Fibroblast of gingiva (primary cell): ENCODE measurements around the gene PRR5.
A peak's percentile ranks its signal among the peaks of the same experiment; 100 is the strongest.

ENCODE experiments used
- DNase-seq: peaks from one replicate; pipeline ENCODE4 v3.0.0-alpha.2; 2011; ENCODE audit warnings: low read depth

Gene PRR5

GRCh38 chr22:44718418-44718817 is 16.4 kb downstream of the PRR5 start:
- DNase-seq, result no peak

- DNase-seq, result no peak
Measured at GRCh38 chr22:44719586-44720368, 17.8 kb downstream of the PRR5 start.

GRCh38 chr22:44721213-44721612 is 19.2 kb downstream of the PRR5 start:
- DNase-seq, result no peak

- DNase-seq, result no peak
Measured at GRCh38 chr22:44722611-44723010, 20.6 kb downstream of the PRR5 start.

- no peak for DNase-seq
Measured at GRCh38 chr22:44723801-44724200, 21.8 kb downstream of the PRR5 start.

GRCh38 chr22:44724416-44724815 is 22.4 kb downstream of the PRR5 start:
- DNase-seq, result no peak

- DNase-seq, result no peak
Measured at GRCh38 chr22:44724859-44725258, 22.9 kb downstream of the PRR5 start.

GRCh38 chr22:44726439-44726838 is 24.4 kb downstream of the PRR5 start:
- DNase-seq, result no peak

GRCh38 chr22:44727148-44727547 is 25.1 kb downstream of the PRR5 start:
- no peak for DNase-seq

- no peak for DNase-seq
Measured at GRCh38 chr22:44727709-44728108, 25.7 kb downstream of the PRR5 start.

- DNase-seq, result no peak
Measured at GRCh38 chr22:44728761-44729324, 26.8 kb downstream of the PRR5 start.

GRCh38 chr22:44729391-44730021 is 27.5 kb downstream of the PRR5 start:
- peak; percentile 39 for DNase-seq

GRCh38 chr22:44730022-44730393 is 28.0 kb downstream of the PRR5 start:
- no peak for DNase-seq

GRCh38 chr22:44730490-44731356 is 28.7 kb downstream of the PRR5 start:
- no peak for DNase-seq

GRCh38 chr22:44731357-44731970 is 29.5 kb downstream of the PRR5 start:
- DNase-seq, result no peak

- no peak for DNase-seq
Measured at GRCh38 chr22:44732017-44732561, 30.1 kb downstream of the PRR5 start.

- no peak for DNase-seq
Measured at GRCh38 chr22:44732661-44733060, 30.7 kb downstream of the PRR5 start.

GRCh38 chr22:44733426-44734106 is 31.6 kb downstream of the PRR5 start:
- DNase-seq, result no peak

- no peak for DNase-seq
Measured at GRCh38 chr22:44734278-44734677, 32.3 kb downstream of the PRR5 start.

GRCh38 chr22:44734801-44735517 is 33.0 kb downstream of the PRR5 start:
- DNase-seq, result no peak
